OCI-LY7 (cell line): ENCODE results near the gene TECR. TPM values are rescaled to one million over a fixed set of nuclear protein-coding genes. Genes with fewer than 3 reads are reported as not detected.
A peak's percentile ranks its signal among the peaks of the same experiment; 100 is the strongest.

Experiments used
- BruUV-seq: library from RNA; stranded (reverse); fragments of 400-500 nt; replicated peaks from 2 replicates; lab custom pipeline; 2021; lab: Mats Ljungman, UMichigan
- CTCF ChIA-PET: fragments of 300-600 bp; sonication (Branson Sonifier 250); formaldehyde crosslinking; loops from one replicate; lab custom pipeline; 2022; ENCODE audit warnings: antibody characterized with exemption; ENCODE audit not compliant: unreplicated experiment; lab: Charles Lee
- POLR2A ChIA-PET: fragments of 300-600 bp; sonication (Branson Sonifier 250); formaldehyde crosslinking; loops from one replicate; lab custom pipeline; 2022; ENCODE audit warnings: antibody characterized with exemption; lab: Charles Lee
- DNase-seq: peaks from one replicate; pipeline ENCODE4 v3.0.0-alpha.2; 2015; ENCODE audit warnings: low spot score
- H2AFZ ChIP-seq: fragments of 200-600 bp; sonication (generic), shearing (Covaris generic); 2 replicates; pipeline ENCODE4 v1.6.1; 2014; ENCODE audit warnings: mild to moderate bottlenecking, antibody characterized with exemption, low read length, moderate library complexity
- H3K27ac ChIP-seq: fragments of 200-600 bp; sonication (generic); 2 replicates; pipeline ENCODE4 v1.5.1; 2014; ENCODE audit warnings: mixed run types, low read depth, mild to moderate bottlenecking, moderate library complexity, low read length, inconsistent platforms; ENCODE audit not compliant: poor library complexity, severe bottlenecking
- H3K36me3 ChIP-seq: fragments of 200-600 bp; sonication (generic); 2 replicates; pipeline ENCODE4 v1.6.1; 2014; ENCODE audit warnings: mild to moderate bottlenecking, antibody characterized with exemption, low read length, moderate library complexity, mixed read lengths; ENCODE audit not compliant: insufficient read depth
- H3K4me1 ChIP-seq: fragments of 200-600 bp; sonication (generic); 2 replicates; pipeline ENCODE4 v1.5.1; 2014; ENCODE audit warnings: mild to moderate bottlenecking, low read length; ENCODE audit not compliant: insufficient read depth, poor library complexity, severe bottlenecking
- H3K4me2 ChIP-seq: fragments of 200-600 bp; sonication (generic); 2 replicates; pipeline ENCODE4 v1.6.1; 2014; ENCODE audit warnings: mild to moderate bottlenecking, low read length
- H3K4me3 ChIP-seq: fragments of 200-600 bp; sonication (generic); 2 replicates; pipeline ENCODE4 v1.5.1; 2014; ENCODE audit warnings: mild to moderate bottlenecking, low read depth, low read length; ENCODE audit not compliant: poor library complexity, severe bottlenecking
- H3K79me2 ChIP-seq: fragments of 200-600 bp; sonication (generic); 2 replicates; pipeline ENCODE4 v1.6.1; 2016; ENCODE audit warnings: low read depth, mild to moderate bottlenecking, low read length, moderate library complexity, mixed read lengths; ENCODE audit not compliant: insufficient read depth
- H3K9me2 ChIP-seq: fragments of 200-600 bp; sonication (generic); 2 replicates; pipeline ENCODE4 v1.6.1; 2016; ENCODE audit warnings: mild to moderate bottlenecking, low read length, mixed read lengths; ENCODE audit not compliant: insufficient read depth
- H3K9me3 ChIP-seq: fragments of 200-600 bp; sonication (generic); 2 replicates; pipeline ENCODE4 v1.6.1; 2014; ENCODE audit warnings: mild to moderate bottlenecking, mixed run types, low read length, mixed read lengths
- H4K20me1 ChIP-seq: fragments of 200-600 bp; sonication (generic); 2 replicates; pipeline ENCODE4 v1.6.1; 2014; ENCODE audit warnings: mild to moderate bottlenecking, antibody characterized with exemption, low read length, moderate library complexity, mixed read lengths; ENCODE audit not compliant: insufficient read depth
- EZH2phosphoT487 ChIP-seq: fragments of 200-600 bp; sonication (generic); IDR thresholded peaks from 2 replicates; pipeline ENCODE4 v1.6.1; 2018; ENCODE audit warnings: low read depth, borderline replicate concordance, mild to moderate bottlenecking, mixed run types, antibody characterized with exemption, low read length, moderate library complexity, mixed read lengths
- intact Hi-C: fragments of 100-400 bp; cut with micrococcal nuclease; formaldehyde crosslinking; loops from one replicate; pipeline ENCODE4 v1.10.0; 2022; ENCODE audit not compliant: unreplicated experiment
- total RNA-seq, 2 experiments: library from RNA; depleted of rRNA in 1 of 2; stranded (reverse); fragments of >200 nt in 1 of 2; shearing (Covaris generic) in 1 of 2; gene quantifications; 2 replicates each; pipeline ENCODE4 v1.2.3, GENCODE V29; 2014 to 2022
- TF ChIP-seq, protein P1 (sequence below): fragments of 200-600 bp; sonication (generic); conservative IDR thresholded peaks from 2 replicates; pipeline ENCODE4 v1.5.1; 2014; ENCODE audit warnings: mild to moderate bottlenecking, antibody characterized with exemption, low read length, moderate library complexity, mixed read lengths

TECR gene
- total RNA-seq, 2 experiments from 2014 or later = 81.4 to 128 TPM

- Histone ChIP-seq H3K9me2 (no peaks in the 10 kb centered on the region), H3K27ac (no peak overlapping the region), H3K4me1 (peaks cover 19% of the 10 kb centered on the region), H2AFZ (peak overlapping the region; percentile 58; the same call in 1 of the 2 replicates), H3K79me2 (no peaks in the 10 kb centered on the region), H3K4me2 (no peak overlapping the region), H3K36me3 (no peaks in the 10 kb centered on the region), H3K9me3 (no peaks in the 10 kb centered on the region), H4K20me1 (no peaks in the 10 kb centered on the region), H3K4me3 (no peak overlapping the region)
- TF ChIP-seq, protein P1, sequence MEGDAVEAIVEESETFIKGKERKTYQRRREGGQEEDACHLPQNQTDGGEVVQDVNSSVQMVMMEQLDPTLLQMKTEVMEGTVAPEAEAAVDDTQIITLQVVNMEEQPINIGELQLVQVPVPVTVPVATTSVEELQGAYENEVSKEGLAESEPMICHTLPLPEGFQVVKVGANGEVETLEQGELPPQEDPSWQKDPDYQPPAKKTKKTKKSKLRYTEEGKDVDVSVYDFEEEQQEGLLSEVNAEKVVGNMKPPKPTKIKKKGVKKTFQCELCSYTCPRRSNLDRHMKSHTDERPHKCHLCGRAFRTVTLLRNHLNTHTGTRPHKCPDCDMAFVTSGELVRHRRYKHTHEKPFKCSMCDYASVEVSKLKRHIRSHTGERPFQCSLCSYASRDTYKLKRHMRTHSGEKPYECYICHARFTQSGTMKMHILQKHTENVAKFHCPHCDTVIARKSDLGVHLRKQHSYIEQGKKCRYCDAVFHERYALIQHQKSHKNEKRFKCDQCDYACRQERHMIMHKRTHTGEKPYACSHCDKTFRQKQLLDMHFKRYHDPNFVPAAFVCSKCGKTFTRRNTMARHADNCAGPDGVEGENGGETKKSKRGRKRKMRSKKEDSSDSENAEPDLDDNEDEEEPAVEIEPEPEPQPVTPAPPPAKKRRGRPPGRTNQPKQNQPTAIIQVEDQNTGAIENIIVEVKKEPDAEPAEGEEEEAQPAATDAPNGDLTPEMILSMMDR = no peak
- no peak for TF ChIP-seq EZH2phosphoT487
- intact Hi-C loops = no loop called here
- CTCF ChIA-PET = interaction anchor here (0.6 kb wide), 1 partner anchor 17 kb away, joined by 3 read pairs; no protein-coding TSS in a partner anchor
- POLR2A ChIA-PET = interaction anchor here (0.6 kb wide), 1 partner anchor 10 kb away, joined by 3 read pairs; no protein-coding TSS in a partner anchor
- DNase-seq = no peak
- no TSS peak for BruUV-seq
These were observed 32.0 kb upstream of the TECR start for GRCh38 chr19:14497228-14497921.

DNA sequence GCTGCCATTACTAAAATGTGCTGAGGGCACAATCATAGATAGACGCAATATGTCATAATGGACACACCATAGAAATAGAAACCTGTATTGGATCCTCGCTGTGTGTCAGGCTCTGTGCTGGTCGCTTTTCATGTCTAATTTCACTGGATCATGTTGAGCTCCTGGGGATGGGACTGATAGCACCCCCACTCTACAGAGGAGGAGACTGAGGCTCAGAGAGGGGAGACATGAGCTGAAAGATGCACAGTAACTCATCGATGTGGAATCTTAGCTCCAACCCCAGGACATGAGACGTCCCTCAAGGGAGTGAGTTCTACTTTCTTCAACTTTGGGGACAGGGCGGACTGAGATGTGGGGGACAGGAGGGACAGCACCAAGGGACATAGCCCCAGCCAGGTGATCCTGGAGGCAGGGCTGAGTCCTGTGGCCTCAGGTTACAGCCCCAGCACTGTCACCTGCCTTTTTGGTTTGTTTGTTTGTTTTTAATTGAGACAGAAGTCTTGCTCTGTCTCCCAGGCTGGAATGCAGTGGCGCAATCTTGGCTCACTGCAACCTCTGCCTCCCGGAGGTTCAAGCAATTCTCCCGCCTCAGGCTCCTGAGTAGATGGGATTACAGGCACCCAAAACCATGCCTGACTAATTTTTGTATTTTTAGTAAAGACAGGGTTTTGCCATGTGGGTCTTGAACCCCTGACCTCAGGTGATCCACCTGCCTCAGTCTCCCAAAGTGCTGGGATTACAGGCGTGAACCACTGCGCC is 26.9 kb upstream of the TECR start:
- POLR2A ChIA-PET = no interaction called here
- no TSS peak for BruUV-seq
- intact Hi-C loops = no loop called here
- Histone ChIP-seq H3K79me2 (no peaks in the 10 kb centered on the region), H3K4me1 (peaks cover 21% of the 10 kb centered on the region), H3K9me3 (no peaks in the 10 kb centered on the region), H4K20me1 (no peaks in the 10 kb centered on the region), H3K9me2 (no peaks in the 10 kb centered on the region), H3K4me3 (no peak overlapping the region), H2AFZ (no peak overlapping the region), H3K27ac (no peak overlapping the region), H3K36me3 (no peaks in the 10 kb centered on the region), H3K4me2 (no peak overlapping the region)
- TF ChIP-seq, protein P1 = no peak
- TF ChIP-seq EZH2phosphoT487 = no peak
- DNase-seq = no peak
- CTCF ChIA-PET = interaction anchor here (0.6 kb wide), 1 partner anchor 59 kb away, joined by 3 read pairs; no protein-coding TSS in a partner anchor
